Measurements from ENCODE around the gene UBE2G2. TPM values are rescaled to one million over a fixed set of nuclear protein-coding genes. Genes with fewer than 3 reads are reported as not detected.

The UBE2G2 gene
- total RNA-seq, 1 donor from 2014 or later = 118 TPM

GRCh38 chr21:44767834-44768831 lies 33.5 kb downstream of the UBE2G2 start:
- Mint-ChIP-seq H3K4me3 (ENCODE audit: low read depth) (no peak overlapping the region), H3K9me3 (no peaks in the 10 kb centered on the region), H3K4me1 (ENCODE audit: low read depth) (peaks cover 12% of the 10 kb centered on the region), H3K36me3 (ENCODE audit: low read depth) (peaks cover 38% of the 10 kb centered on the region), H3K27ac (no peak overlapping the region), H3K27me3 (ENCODE audit: low read depth) (no peaks in the 10 kb centered on the region)
- intact Hi-C loops (cut with micrococcal nuclease) = no loop called here
- DNase-seq (ENCODE audit: low spot score) = no peak

GRCh38 chr21:44766818-44767354 lies 34.7 kb downstream of the UBE2G2 start:
- no peak overlapping the region for H3K27ac Mint-ChIP-seq
- no peak for DNase-seq (ENCODE audit: low spot score)
- H3K9me3 Mint-ChIP-seq = no peaks in the 10 kb centered on the region
- H3K4me3 Mint-ChIP-seq (ENCODE audit: low read depth) = no peak overlapping the region
- intact Hi-C loops (cut with micrococcal nuclease) = no loop called here
- peaks cover 26% of the 10 kb centered on the region for H3K36me3 Mint-ChIP-seq (ENCODE audit: low read depth)
- H3K4me1 Mint-ChIP-seq (ENCODE audit: low read depth) = peaks cover 12% of the 10 kb centered on the region
- no peaks in the 10 kb centered on the region for H3K27me3 Mint-ChIP-seq (ENCODE audit: low read depth)

- Mint-ChIP-seq H3K36me3 (ENCODE audit: low read depth) (peaks cover 22% of the 10 kb centered on the region), H3K9me3 (no peaks in the 10 kb centered on the region), H3K4me1 (ENCODE audit: low read depth) (peaks cover 12% of the 10 kb centered on the region), H3K27me3 (ENCODE audit: low read depth) (no peaks in the 10 kb centered on the region), H3K27ac (peak overlapping the region; percentile 60), H3K4me3 (ENCODE audit: low read depth) (no peak overlapping the region)
- intact Hi-C loops (cut with micrococcal nuclease) = no loop called here
- DNase-seq (ENCODE audit: low spot score) = no peak
Observed at GRCh38 chr21:44766014-44766817, 35.4 kb downstream of the UBE2G2 start.

- DNase-seq (ENCODE audit: low spot score) = peak; percentile 19
- Mint-ChIP-seq H3K9me3 (no peaks in the 10 kb centered on the region), H3K4me1 (ENCODE audit: low read depth) (peaks cover 12% of the 10 kb centered on the region), H3K4me3 (ENCODE audit: low read depth) (no peak overlapping the region), H3K36me3 (ENCODE audit: low read depth) (peaks cover 16% of the 10 kb centered on the region), H3K27me3 (ENCODE audit: low read depth) (no peaks in the 10 kb centered on the region), H3K27ac (peak overlapping the region; percentile 60)
- intact Hi-C loops (cut with micrococcal nuclease) = no loop called here
Observed at GRCh38 chr21:44765231-44766013, 36.2 kb downstream of the UBE2G2 start.

- Mint-ChIP-seq H3K36me3 (ENCODE audit: low read depth) (peaks cover 9% of the 10 kb centered on the region), H3K27ac (no peak overlapping the region), H3K27me3 (ENCODE audit: low read depth) (no peaks in the 10 kb centered on the region)
Observed at GRCh38 chr21:44764319-44765230, 37.0 kb downstream of the UBE2G2 start.

GRCh38 chr21:44763451-44764318 lies 37.9 kb downstream of the UBE2G2 start:
- Mint-ChIP-seq H3K27me3 (ENCODE audit: low read depth) (no peaks in the 10 kb centered on the region), H3K4me1 (ENCODE audit: low read depth) (peaks cover 12% of the 10 kb centered on the region), H3K9me3 (no peaks in the 10 kb centered on the region), H3K27ac (no peak overlapping the region), H3K4me3 (ENCODE audit: low read depth) (no peak overlapping the region), H3K36me3 (ENCODE audit: low read depth) (peaks cover 3% of the 10 kb centered on the region)
- no peak for DNase-seq (ENCODE audit: low spot score)
- intact Hi-C loops (cut with micrococcal nuclease) = no loop called here

More at GRCh38 chr21:44764319-44765230, 37.0 kb downstream of the UBE2G2 start:
- H3K4me1 Mint-ChIP-seq (ENCODE audit: low read depth) = peaks cover 12% of the 10 kb centered on the region
- DNase-seq (ENCODE audit: low spot score) = no peak
- H3K9me3 Mint-ChIP-seq = no peaks in the 10 kb centered on the region
- no peak overlapping the region for H3K4me3 Mint-ChIP-seq (ENCODE audit: low read depth)
- intact Hi-C loops (cut with micrococcal nuclease) = no loop called here

- Mint-ChIP-seq H3K27ac (no peak overlapping the region), H3K27me3 (ENCODE audit: low read depth) (no peaks in the 10 kb centered on the region), H3K9me3 (no peaks in the 10 kb centered on the region), H3K4me3 (ENCODE audit: low read depth) (no peak overlapping the region), H3K4me1 (ENCODE audit: low read depth) (peaks cover 12% of the 10 kb centered on the region), H3K36me3 (ENCODE audit: low read depth) (no peaks in the 10 kb centered on the region)
- intact Hi-C loops (cut with micrococcal nuclease) = no loop called here
- DNase-seq (ENCODE audit: low spot score) = no peak
Observed at GRCh38 chr21:44763050-44763378, 38.6 kb downstream of the UBE2G2 start.

GRCh38 chr21:44762221-44763049 lies 39.2 kb downstream of the UBE2G2 start:
- Mint-ChIP-seq H3K36me3 (ENCODE audit: low read depth) (no peaks in the 10 kb centered on the region), H3K9me3 (no peaks in the 10 kb centered on the region), H3K27me3 (ENCODE audit: low read depth) (no peaks in the 10 kb centered on the region), H3K27ac (no peak overlapping the region), H3K4me3 (ENCODE audit: low read depth) (no peak overlapping the region), H3K4me1 (ENCODE audit: low read depth) (peaks cover 12% of the 10 kb centered on the region)
- intact Hi-C loops (cut with micrococcal nuclease) = no loop called here
- no peak for DNase-seq (ENCODE audit: low spot score)

- intact Hi-C loops (cut with micrococcal nuclease) = no loop called here
- DNase-seq (ENCODE audit: low spot score) = no peak
- Mint-ChIP-seq H3K36me3 (ENCODE audit: low read depth) (no peaks in the 10 kb centered on the region), H3K9me3 (no peaks in the 10 kb centered on the region), H3K4me3 (ENCODE audit: low read depth) (no peak overlapping the region), H3K27ac (no peak overlapping the region), H3K27me3 (ENCODE audit: low read depth) (no peaks in the 10 kb centered on the region), H3K4me1 (ENCODE audit: low read depth) (peaks cover 12% of the 10 kb centered on the region)
Observed at GRCh38 chr21:44761747-44762208, 39.8 kb downstream of the UBE2G2 start.

- no peaks in the 10 kb centered on the region for H3K9me3 Mint-ChIP-seq
- DNase-seq (ENCODE audit: low spot score) = no peak
- H3K4me3 Mint-ChIP-seq (ENCODE audit: low read depth) = no peak overlapping the region
Observed at GRCh38 chr21:44761011-44761729, 40.5 kb downstream of the UBE2G2 start.

More at GRCh38 chr21:44761011-44761729, 40.5 kb downstream of the UBE2G2 start:
- H3K27me3 Mint-ChIP-seq (ENCODE audit: low read depth) = no peaks in the 10 kb centered on the region
- no peaks in the 10 kb centered on the region for H3K36me3 Mint-ChIP-seq (ENCODE audit: low read depth)
- H3K4me1 Mint-ChIP-seq (ENCODE audit: low read depth) = peaks cover 12% of the 10 kb centered on the region
- intact Hi-C loops (cut with micrococcal nuclease) = no loop called here
- H3K27ac Mint-ChIP-seq = no peak overlapping the region

All from activated T-helper 2 cell treated with anti-CD3 and anti-CD28 coated beads, Interferon-gamma antibody, Interleukin-2, Interleukin-4, amounts not matched to agents 10 μg/mL and 5 μg/mL and 100 μg/mL, durations not matched to agents 14 hours and 24 hours and 36 hours (primary cell).